HG03354 (cell line): ENCODE results near the gene SMIM12.
A peak's percentile ranks its signal among the peaks of the same experiment; 100 is the strongest.

Experiments used
- ATAC-seq: cut with Tn5 transposase; IDR thresholded peaks from one replicate; pipeline ENCODE4 v1.9.1; 2021; ENCODE audit warnings: mild to moderate bottlenecking; ENCODE audit not compliant: unreplicated experiment, poor library complexity, severe bottlenecking

SMIM12 gene

DNA sequence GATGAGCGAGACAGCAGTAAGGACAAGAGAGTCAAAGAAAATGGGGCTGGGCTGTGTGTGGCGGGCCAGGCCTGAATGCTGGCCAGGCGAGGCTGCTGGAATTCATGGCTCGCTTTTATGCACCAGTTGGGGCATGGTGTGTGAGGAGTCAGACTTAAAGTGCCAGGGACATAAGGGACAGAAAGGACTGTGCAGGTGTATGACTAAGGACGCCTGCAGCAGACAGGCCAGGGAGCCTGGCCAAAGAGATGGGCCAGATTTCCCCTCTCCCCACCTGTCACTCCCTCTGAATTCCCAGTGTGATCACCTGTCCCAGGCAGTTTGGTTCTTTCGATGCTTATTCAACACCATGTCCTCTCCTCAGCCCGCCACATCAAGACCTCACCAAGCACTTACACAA, 16.9 kb upstream of the SMIM12 start:
- no peak for ATAC-seq

DNA sequence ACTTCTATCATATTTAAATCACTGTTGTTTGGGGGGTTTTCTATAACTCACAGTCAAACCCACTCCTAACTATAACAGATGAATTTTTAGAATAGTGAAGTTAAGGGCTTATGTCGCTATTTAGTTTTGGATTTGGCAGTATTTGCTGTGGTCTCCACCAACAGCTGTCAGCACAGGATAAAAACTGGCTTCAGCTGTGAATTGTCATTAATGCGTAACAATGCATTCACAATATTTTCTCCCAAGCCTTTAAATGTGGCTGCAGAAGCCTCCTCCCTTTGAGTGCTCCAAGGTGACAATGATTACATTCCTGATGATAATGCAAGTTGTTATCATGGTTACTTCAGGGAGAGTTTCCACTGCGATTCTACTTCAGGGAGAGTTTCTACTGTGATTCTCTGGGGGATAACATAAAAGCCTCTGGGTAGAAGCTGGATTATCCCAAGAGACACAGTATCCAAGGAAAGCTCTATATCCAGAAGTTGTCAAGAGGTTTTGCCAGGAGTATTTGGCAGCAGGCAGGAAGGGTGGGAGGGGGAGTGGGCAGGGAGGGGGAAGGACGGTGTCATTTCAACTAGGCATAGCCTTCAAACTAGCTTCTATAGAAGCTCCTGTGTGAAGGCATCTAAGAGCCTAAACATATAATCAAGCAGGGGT, 14.9 kb upstream of the SMIM12 start:
- ATAC-seq = no peak

DNA sequence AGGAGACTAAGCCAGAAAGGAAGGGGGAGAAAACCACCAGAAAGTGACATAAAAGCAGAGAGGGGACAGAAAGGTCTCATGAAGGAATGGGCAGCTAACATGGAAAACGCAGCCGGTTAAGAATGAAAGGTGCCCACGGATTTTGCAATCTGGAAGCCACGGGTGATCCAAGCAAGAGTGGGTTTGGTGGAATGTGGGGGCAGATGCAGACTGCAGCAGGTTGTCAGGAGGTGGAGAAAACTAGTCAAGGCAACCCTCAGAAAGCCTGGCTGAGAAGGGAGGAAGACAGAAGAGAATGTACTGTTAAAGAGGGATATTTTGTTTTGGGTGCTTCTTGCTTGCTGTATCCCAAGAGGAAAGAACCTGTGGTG, 12.6 kb upstream of the SMIM12 start:
- no peak for ATAC-seq

DNA sequence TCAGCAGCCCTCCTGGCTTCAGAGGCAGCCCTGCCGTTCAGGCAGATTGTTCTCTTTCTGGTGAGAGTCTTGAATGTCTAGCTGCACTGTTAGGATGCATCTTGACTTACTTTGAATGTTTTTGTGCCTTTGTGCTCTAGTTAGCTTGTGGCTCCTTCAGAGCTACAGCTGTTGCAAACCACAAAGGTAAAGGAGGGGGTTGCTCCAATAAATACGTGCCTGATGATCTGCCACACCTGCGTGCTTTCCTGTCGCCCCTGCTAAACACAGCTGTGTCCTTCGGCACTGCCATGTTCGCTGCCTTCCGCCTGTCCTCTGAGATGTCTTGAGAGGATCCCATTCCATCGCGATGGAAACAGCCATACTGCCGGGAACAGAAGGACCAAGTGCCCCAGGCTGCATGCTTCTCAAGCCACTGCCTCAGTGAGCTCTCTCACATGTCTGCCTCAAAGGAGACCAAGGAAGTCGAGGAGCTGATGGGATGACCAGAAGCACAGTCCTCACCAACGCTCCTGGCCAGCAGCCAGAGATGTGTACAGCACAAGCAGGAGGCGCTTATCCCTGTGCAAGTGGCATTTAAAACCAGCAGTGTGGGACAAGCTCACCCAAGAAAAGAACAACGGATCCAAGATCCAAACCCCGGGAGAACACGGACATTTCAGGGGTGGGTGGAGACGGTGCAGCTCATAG, 12.0 kb upstream of the SMIM12 start:
- no peak for ATAC-seq

DNA sequence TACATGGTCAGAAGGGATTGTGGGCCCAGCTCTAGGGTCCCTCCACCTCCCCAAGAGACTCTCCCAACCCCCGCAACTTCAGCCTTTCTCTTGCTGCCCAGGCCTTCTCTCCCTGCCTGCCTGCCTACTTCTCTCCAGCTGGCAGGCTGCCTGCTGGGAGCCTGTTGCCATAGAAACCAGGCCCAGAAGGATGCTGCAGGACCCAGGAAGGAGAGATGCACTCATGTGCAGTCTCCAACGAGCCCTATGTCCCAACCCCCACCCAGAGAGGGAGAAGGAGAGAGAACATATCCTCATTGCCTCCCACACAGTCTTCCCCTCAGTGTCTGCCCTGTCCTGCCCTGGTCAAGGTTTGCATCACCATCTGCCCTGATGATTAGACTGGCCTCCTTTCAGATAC, 10.8 kb upstream of the SMIM12 start:
- no peak for ATAC-seq

DNA sequence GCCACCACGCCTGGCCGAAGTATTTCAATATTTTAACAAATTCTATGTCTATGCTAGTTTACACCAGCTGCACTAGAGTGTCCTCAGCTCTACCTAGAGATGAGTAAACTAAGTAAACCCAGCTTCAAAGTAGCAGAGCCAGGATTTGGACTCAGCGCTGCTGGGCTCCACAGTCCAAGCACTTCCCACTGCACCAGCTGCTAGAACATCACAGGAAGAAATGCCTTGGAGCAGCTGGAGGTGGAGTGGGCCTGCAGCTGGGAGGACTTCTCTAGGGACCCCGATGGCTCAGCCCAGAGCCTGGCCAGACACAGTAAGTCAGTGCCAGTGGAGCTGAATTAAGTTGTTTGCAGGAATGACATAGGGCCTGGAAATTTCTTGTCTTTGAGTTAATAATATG, 10.2 kb upstream of the SMIM12 start:
- no peak for ATAC-seq

DNA sequence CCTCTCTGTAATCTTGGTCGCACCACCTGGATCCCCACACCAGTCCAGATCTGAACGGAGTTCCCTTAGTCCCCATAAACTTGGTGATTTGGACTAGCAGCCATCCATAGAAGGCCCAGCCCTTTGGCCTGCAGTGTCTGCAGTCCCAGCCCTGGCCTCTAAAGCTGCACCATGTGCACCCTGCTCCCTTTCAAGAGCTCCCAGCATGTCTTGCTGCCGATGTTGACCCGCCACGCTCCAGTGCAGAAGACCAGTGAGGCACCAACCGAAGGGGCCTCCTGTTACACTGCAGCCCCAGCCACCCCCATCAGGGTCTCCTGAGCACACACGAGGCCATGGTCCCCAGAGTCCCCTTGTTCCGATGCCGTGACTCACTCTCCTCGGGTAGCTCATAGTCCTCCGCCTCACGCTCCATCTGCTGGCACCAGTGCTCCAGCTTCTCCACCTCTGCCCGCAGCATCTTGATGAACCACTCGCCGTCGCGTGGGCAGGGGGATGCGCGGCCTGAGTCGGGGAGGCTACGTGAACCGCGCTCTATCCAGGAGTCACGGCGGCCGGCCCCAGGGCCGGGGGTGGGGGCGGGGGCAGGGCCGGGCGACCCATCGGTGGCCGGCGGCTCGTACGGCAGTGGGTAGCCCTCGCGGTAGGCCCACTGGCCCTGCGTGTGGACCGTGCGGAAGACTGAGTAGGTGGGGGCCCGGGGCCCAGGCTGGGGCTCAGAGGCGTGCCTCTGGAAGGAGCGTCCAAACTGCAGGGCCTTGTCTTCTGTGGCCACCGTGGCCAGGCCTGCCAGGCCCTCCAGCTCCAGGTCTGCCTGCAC, 8.9 kb upstream of the SMIM12 start:
- ATAC-seq = no peak

DNA sequence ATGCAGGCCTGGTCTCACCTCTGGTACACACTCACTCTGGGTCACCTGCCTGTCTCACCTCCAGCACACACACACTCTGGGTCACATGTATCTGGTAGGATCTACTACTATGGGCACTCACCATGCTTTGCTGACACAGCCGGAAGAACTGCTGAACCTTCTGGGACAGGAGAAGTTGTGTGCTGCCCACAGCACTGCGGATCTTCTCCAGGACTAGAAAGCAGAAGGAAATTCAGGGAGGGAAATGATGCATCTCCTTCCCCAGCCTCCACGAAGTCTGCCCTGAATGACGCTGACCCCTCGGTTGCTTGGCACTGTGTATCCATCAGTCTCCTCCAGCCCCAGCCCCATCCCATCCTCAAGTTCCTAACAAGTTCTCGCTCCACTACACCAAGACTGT, 7.9 kb upstream of the SMIM12 start:
- no peak for ATAC-seq

DNA sequence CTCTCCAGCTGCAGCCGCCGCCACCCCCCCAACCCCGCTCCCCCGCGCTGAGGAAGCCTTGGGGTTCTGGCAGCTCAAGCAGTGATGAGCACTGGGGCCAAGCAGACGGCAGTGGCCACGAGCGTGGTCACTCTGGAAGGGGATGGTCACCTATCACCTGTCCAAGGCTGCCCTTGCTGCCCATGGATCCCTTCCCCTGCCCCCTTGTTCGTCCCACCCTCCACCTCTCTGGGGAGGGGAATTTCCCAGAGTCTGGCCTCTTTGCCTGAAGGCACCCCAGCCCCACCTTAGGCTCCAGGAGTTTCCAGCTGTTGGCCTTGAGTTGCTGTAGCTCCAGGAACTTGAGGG, 7.2 kb upstream of the SMIM12 start:
- ATAC-seq = no peak

DNA sequence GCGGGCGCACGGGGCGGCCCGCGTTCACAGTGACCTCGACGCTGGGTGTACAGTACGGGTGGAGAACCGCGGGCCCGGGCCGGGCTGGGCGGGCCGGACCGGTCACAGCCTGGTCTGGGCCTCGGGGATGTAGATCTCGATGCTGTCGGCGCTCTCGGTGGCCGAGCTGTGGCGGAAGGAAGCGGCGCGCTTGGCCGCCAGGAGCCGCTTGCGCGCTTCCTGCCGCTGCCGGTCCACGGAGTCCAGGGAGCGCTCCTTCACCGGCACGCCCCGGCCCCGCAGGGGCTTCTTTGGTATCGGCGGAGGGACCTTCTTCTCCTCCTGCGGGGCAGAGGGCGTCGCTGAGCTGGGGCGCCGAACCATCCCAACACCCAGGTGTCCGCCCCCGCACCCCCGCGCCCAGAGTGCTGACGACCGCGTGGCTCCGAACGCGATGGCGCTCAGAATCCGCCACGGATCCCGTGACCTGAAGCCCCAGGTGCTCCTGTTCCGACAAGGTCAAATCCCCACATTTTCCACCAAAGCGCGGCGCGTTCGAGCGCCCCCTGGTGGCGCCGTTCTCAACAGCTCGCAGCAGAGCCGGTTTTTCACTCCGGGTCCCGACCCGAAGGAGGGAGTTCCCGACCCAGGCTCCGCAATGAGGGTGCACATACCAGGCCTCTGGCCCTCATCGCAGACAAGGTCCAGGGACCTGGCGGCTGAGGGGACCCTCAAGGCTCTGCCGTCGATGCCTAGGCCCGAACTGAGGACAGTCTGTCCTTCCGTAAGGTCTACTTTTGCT, 6.6 kb upstream of the SMIM12 start:
- peak; percentile 77 for ATAC-seq

DNA sequence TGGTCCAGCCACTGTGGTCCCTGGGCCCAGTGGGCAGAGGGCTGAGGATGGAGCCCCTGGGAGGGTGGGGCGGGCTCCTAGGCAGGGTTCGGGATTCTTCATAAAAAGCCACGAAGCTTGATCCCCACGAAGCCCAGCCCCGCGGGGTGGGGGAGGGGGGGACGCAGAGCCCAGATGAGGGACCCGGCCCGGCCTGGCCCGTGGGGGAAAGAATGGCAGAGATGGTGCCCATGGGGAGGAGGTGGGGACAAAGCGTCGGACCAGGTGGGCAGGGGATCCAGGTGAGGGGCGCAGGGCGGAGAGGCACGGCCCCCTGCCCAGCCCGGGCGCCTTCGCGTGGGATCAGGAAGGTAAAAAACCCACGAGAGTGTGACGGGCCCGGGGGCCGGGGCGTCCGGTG, 6.0 kb upstream of the SMIM12 start:
- peak; percentile 9 for ATAC-seq

DNA sequence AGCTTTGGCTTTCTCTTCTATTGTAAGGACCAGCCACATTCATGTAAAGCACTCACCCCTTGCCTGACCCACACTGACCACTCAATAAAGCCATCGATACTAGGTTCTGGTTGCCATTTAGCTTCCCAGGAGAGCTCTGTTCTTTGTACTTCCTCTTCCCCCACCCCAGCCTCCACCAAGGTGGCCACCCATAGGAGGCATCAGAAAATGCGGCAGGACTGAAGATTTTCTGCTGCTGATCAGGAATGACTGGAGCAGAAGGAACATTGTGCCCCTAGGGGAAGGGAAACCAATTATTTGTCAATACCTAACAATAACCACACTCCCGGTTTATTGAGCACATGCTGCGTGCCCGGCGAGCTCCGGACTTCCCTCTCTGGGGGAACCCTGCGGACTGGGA, 5.2 kb upstream of the SMIM12 start:
- ATAC-seq = no peak

DNA sequence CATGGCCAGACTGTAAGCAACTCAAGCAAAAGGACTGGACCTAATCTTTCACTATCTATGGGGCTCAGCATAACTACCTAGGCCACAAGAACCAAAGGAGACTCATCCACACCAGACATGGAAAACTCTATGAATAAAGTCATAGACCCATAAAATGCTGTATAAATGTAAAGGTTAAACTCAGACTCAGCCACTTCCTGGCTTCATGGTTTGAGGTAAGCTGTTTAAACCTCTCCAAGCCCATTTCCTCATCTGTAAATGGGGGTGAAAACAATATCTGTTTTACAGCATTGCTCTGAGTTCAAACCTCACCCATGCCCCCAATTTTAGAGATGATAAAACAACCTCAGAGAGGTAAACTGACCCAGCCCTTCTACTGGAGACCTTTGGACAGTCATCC, 4.0 kb upstream of the SMIM12 start:
- ATAC-seq = no peak

DNA sequence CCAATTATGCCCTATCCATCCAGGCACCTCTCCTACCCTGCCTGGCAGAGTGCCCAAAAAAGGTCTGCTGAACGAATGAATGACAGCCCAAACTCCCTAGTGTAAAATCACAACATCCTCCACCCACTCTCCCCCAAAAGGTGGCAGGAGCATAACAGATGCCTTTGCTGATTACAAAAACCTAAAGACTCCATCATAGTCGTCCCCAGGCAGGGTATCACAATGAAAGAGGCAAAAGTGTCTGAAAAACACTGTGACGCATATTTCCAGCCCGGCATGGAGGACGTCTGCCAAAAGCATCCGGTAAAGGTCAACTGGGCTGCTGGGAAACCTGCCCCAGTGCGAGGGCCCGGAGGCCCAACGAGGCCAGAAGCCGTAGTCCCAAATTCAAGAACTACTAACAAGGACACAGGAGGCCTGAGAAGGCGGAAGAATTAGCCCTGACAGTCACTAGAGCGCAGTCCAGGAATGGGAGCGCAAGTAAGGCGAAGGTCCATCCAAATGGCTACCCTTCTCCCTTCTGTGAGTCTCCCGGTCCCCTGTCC, 576 bp downstream of the SMIM12 start:
- peak; percentile 25 for ATAC-seq

DNA sequence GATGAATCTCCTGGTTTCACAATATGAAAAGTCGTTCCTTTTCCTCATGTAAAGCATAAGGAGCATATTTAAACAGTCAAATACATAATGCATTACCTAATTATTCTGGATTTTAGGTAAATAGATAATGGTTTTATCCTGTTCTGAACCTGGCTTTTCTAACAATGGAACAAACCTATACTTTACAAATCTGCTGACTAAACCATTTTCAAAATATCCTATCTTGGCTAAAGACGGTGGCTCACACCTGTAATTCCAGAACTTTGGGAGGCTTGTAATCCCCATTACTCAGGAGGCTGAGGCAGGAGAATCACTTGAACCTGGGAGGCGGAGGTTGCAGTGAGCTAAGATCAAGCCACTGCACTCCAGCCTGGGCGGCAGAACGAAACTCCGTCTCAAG, 2.9 kb downstream of the SMIM12 start:
- ATAC-seq = no peak

DNA sequence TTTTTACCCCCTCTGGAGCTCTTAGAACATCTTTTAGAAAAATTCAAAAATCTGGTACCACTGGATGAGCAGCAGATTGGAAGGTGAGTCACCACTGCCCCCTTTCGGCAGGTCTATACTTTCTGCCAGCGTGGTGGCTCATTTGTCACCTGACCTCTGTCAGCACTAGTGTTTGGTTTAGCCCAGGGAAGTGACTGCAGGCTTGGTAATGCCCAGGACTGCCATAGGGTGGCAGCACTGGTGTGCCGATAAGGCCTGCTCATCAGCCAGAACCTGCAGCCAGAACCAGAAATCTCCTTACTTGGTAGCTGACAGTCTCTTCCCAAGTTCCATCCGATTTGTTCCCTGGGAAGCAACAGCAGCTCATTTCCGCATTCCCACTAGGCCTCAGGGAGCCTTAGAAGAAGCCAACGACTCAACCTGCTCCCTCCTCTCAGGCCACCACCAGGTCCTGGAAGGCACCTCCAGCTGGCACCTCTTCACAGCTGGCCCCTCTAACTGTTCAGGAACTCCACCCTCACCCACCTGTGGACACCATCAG, 6.8 kb downstream of the SMIM12 start:
- ATAC-seq = peak; percentile 99

DNA sequence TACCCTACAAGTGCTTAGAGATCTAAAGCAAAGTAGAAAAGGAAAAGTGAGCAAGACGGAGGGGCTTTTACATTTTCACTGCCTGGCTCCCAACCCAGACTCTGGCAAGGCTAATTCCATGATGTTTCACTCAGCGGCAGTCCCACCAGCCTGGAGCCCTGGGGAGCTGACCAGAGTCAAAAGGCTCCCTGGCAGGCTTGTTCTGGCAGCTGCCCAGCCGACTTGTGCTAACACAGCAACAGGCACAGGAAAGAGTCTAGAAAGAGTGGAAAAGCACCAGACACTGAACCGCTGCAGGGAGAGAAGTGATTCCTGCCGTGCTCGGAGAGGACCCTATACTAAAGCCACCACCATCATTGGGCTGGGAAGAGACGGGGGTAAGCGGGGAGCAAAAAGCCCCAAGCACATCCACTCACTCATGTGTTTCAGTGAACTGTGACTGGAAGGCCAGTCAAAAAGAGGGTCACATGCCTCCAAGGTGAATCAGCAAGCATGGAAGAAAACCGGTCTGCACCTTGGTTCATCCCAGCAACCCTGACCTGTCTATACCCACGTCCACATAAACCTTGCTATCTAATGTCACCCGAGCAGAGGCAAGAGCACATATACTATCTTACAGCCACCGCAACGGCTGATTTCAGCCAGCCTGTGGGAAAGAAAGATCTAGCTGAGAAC, 8.0 kb downstream of the SMIM12 start:
- ATAC-seq = no peak

DNA sequence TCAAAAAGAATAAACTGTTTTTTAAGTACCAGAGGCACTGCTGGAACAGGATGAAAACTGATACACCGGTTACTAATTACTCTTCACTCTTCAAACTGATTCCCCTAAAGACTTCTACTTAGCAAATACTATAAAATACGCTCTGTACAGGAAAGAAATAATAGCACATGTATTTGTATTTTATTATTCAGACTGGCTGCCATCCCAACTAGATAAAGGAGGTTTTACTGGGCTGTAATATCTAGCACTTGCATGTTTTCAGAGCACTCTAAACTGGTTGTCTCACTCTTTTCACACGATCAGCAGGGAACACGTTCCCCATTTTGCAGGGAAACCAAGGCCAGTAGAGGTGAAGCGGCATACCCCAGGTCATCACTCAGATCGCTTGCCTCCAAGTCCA, 9.2 kb downstream of the SMIM12 start:
- no peak for ATAC-seq

DNA sequence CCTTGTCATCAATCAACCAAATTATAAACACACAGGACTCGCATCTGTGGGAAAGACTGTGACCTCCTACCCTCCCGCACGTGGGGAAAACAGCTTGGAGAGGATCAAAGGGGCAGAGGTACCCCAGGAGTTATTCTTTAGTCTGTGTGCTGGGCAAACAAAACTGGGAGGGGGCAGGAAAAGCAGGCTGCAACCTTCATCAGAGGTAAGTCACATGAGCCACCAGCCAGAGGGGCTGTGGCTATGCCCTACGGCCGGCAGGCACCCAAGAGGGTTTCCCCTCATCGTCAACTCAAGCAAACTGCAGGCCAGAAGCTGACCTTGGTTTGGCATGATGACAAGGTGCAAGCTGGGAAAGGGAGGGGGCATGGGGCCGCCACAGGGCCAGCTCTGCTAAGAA, 12.5 kb downstream of the SMIM12 start:
- no peak for ATAC-seq
